Gastroesophageal sphincter (tissue), 3 donors: ENCODE data around the gene CYSRT1.
"Not testable (repeated sequence)": the region's sequence is repeated elsewhere in the genome, so short reads cannot be mapped to it uniquely, and the experiment has no call there.

Experiments
- CTCF ChIP-seq, 4 experiments: fragments of 200-600 bp in 2 of 4; fragments of 450-650 bp in 2 of 4; sonication (generic) in 1 of 4; IDR thresholded peaks; one replicate each; pipeline ENCODE4 v1.5.1; 2017 to 2019; ENCODE audit warnings: antibody characterized with exemption in 4 of 4, mild to moderate bottlenecking in 2 of 4, moderate library complexity in 2 of 4
- POLR2A ChIP-seq, 2 donors: fragments of 450-650 bp; IDR thresholded peaks; one replicate each; pipeline ENCODE4 v1.6.1; 2017; ENCODE audit warnings: antibody characterized with exemption in 2 of 2, mild to moderate bottlenecking in 2 of 2, moderate library complexity in 1 of 2

GRCh38 chr9:137239541-137240200 lies 14.7 kb downstream of the CYSRT1 start:
- TF ChIP-seq CTCF, POLR2A (IDR thresholded peaks at IDR 0.05): not testable (repeated sequence)
